NCI-H2227 (cell line): ENCODE results near the gene ZBTB26.

Experiments used
- DNase-seq: peaks from one replicate; lab custom pipeline; 2025; ENCODE audit not compliant: unreplicated experiment; lab: John Stamatoyannopoulos, UW

Gene ZBTB26, protein sequence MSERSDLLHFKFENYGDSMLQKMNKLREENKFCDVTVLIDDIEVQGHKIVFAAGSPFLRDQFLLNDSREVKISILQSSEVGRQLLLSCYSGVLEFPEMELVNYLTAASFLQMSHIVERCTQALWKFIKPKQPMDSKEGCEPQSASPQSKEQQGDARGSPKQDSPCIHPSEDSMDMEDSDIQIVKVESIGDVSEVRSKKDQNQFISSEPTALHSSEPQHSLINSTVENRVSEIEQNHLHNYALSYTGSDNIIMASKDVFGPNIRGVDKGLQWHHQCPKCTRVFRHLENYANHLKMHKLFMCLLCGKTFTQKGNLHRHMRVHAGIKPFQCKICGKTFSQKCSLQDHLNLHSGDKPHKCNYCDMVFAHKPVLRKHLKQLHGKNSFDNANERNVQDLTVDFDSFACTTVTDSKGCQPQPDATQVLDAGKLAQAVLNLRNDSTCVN

GRCh38 chr9:122931226-122932121 is at the start of gene ZBTB26:
Gene ZBTB26 (minus strand): TSS chr9:122931512. CDS start chr9:122919934, 11,578 bp downstream.
- DNase-seq, result peak; percentile 94

DNA sequence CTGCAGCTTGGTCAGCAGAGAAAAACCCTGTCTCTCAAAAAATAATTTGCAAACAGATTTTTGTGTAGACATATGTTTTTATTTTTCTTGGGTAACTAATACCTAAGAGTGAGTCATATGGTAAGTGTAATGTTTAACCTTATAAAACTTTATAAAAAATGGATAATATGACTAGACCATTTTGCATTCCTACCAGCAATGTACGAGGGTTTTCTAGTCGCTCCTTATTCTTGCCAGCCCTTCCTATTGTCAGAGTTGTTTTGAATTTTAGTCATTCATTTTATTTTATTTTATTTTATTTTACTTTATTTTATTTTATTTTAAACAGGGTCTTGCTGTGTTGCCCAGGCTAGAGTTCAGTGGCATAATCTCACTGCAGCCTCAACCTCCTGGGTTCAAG is 47.3 kb upstream of the ZBTB26 start:
- no peak for DNase-seq

GRCh38 chr9:122975196-122975595 is 43.9 kb upstream of the ZBTB26 start:
- DNase-seq, result no peak

GRCh38 chr9:122961139-122961538 is 29.8 kb upstream of the ZBTB26 start:
- no peak for DNase-seq

- no peak for DNase-seq
Measured at GRCh38 chr9:122955961-122956360, 24.6 kb upstream of the ZBTB26 start.

DNA sequence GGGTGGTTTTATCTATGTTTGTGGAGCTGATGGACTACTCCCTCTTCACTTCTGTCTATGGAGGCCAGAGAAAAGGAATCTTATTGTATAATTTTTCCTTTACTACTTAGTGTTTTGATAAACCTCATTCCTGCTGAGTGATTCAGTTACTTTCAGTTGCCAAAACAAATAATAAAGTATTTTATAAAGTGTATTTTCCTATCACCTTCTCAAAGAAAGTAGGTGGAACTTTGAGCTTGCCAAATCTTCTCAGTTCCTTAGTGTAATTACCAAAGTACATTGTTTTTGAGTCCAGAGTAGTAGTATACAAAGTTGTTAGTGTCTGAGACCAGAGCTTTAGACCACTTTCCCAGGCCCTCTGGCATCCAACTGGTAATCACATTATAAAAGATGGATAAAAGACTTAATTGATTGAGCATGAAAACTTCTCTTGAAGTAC is 23.0 kb upstream of the ZBTB26 start:
- no peak for DNase-seq

DNA sequence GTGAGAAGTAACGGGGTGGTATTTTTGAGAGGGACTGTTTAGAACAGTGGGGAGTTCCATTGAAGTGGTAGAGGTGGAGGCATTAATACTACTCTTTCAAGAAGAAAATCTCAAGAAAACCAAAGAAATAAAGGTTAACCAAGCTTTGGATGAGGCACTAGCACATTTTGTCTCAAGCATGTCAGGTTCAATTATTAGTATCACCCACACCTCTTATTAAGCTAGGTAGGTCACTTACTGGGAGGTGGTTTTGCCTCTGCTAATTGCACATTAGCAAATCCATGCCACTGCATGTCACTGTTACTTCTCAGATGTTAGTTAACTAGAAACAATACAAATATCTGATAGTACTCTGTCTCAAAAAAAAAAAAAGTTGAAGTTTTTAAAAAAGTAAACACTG is 19.7 kb upstream of the ZBTB26 start:
- no peak for DNase-seq

- DNase-seq, result no peak
Measured at GRCh38 chr9:122950263-122950662, 19.0 kb upstream of the ZBTB26 start.

- DNase-seq, result no peak
Measured at GRCh38 chr9:122949696-122950095, 18.4 kb upstream of the ZBTB26 start.

GRCh38 chr9:122948313-122948712 is 17.0 kb upstream of the ZBTB26 start:
- no peak for DNase-seq

DNA sequence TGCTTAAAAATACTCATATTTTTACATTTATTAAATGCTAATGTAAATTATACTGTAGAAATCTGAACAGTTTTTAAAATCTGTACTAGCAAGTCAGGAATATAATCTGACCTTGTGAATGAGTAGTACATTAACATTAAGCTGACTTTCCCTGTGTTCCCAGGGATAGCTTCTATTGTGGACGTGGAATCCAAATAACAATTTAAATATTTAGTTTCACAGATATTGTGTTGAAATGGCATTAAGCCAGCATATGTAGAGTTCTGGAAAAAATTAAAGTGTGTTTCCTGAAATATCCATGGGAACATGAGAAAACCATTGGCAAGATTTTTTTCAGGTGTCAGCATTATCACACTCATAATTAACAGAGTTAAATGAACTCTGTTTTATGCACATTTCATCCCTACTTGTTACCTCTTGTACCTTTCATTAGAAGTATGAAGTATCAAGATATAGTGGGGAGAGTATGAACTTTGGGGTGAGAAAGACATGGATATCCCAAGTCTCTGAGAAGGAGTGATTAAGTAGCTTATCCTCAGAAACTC is 15.2 kb upstream of the ZBTB26 start:
- DNase-seq, result no peak

DNA sequence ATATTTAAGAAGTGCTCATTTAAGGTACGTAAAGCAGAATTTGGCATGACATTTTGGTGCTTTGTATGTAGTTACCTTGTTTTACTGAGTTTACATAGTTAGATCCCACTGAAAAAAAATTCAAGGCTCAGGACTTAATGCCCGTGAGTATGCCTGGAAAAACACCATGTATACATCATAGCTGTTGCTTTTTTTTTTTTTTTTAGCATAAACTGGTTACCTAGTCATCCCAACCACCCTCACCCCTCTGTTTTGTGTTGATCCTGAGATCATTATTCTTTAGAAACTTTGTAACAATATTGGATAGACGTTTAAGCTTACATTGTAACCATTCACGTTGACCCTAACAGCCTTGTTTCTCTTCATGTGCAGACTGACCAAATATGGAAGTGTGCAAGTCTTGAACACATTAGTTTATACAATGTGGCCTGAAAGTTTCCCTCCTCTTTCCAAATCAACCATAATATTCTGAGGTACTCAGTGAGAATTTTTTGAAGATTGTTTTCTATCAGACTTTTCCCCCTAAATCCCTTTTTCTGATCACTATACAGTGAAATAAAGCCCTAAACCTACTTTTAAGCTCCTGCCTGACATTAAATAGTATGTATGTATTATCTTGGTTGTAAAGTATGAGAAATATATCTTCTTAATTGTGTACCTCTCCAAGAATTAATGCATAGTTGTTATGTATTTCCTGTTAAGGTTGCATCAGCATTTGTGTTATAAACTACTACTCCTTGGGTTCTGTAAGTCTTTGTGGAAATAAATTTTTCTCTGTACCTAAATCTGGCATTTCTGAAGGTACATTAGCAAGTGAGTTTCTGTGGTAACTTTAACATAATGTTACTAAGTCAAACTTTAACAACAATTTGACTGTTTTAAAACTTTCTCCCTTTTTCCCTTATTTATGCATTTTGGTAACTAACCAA is 13.9 kb upstream of the ZBTB26 start:
- no peak for DNase-seq

GRCh38 chr9:122941582-122942234 is 10.4 kb upstream of the ZBTB26 start:
- no peak for DNase-seq

DNA sequence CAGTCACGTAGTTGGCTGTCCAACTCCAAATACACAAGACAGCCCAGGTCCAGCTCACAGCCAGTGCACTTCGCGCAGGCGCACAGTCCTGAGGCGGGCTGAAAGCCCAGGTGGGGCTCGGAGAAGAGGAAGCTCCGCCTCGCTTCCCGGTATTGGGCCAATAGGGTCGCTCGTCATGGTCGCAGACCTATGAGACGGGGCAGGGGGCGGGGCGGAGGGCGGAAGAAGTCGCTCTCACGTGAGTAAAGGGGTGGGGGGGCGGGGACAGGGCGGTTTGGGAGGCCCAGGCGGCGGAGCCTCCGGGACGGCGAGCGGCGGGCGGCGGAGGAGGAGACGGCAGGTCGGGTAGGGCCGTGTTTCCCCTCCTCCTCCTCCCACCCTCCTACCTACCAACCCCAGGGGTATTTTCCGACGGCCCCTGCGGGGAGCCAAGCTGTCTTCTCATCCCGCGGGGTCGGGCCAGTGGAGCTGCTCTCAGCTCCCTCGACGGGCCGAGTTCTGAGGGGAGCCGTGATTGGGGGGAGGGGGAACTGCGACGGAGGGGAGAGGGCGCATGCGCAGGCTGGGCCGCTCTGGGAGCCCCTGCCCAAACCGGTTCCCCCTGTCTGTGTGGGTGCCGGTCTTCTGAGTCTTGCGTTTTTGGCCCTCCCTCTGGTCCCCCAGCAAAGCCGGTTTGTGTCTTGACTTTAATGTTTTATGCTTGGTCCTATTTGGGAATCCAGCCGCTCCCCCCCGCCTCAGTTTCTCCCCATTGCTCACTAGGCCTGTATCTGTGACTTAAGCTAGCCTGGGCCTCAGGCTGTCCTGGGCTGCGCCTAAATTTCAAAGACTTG is 9.7 kb upstream of the ZBTB26 start, which contains the start of gene RABGAP1:
RABGAP1 (plus strand) TSS at position 272 of the 833 bp plus-strand sequence. CDS start 16,040 bp downstream, outside the sequence.
- peak; percentile 97 for DNase-seq

- DNase-seq, result no peak
Measured at GRCh38 chr9:122940454-122940748, 9.1 kb upstream of the ZBTB26 start.

DNA sequence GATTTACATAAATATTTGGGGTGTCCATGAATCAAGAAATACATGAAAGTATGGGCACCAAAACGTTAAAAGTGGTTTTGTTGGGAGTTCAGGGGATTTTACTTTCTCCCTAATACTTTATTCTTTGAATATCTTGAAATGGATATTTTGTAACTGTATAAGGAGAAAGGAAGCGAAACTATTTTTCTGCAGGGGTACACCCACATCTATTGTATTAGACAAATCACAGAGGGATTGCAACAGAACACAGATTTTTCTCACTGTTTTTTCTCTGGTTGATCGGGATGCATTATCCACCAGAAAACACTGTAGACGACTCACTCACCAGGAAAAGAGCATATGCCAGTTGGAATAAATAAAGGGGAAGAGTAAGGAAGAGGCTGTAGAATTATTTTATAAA is 8.3 kb upstream of the ZBTB26 start:
- no peak for DNase-seq

DNA sequence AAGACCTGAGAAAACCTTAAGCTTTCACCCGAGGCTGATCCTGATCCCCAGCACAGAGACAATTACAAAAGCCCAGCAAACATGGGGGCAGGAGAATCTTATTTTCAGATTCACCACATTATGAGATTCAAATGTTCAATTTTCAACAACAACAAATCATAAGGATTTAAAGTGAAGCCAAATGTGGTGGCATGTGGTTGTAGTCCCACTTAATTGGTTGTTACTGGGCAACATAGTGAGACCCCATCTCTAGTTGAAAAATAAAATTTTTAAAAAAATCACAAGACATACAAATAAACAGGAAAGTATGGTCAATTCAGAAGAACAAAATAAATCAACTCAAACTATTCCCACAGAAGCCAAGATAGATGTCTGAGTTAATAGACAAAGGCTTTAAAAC is 5.6 kb upstream of the ZBTB26 start:
- DNase-seq, result no peak

- no peak for DNase-seq
Measured at GRCh38 chr9:122936464-122936863, 5.2 kb upstream of the ZBTB26 start.

DNA sequence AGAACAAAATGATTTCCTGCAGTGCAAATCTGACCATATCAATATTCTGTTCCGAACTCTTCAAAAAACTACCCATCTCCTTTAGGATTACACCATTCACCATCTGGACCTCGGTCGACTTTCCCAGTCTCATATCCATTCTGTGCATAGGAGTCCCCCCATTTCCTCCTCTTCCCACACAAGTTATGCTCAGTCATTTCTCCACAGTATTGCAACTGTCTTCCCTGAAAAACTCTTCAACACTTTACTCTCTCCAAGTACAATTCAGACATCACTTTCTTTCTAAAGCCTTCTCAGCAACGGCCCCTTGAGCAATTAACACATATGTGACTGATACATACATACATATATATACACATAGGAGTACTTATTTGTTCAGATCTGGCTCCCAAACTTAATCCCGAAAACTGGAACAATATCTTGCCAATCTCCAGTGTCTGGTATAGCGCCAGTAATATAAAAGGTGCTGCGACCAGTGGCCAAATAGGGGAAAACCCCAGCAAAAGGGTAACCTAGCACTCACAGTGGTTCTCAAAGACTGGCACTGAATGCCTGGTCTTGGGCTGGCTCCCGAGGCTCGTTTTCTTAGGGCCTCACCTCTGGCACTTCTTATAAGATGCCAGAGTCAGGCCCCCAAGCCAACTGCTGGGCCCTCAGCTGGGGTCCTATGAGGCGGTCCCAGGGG is 629 bp downstream of the ZBTB26 start:
- no peak for DNase-seq
